DND-41 (cell line): Measurements from ENCODE around the gene ARSG.
A peak's percentile ranks its signal among the peaks of the same experiment; 100 is the strongest.

Experiments
- ATAC-seq: fragments of 200-7000 bp; cut with Tn5 transposase; 3 replicates; pipeline ENCODE4 v1.9.1; 2021; ENCODE audit warnings: low read depth; ENCODE audit not compliant: insufficient read depth
- DNase-seq: peaks from one replicate; pipeline ENCODE4 v3.0.0-alpha.2; 2020
- H2AFZ ChIP-seq: 2 replicates; pipeline ENCODE4 v1.6.0; 2012; ENCODE audit warnings: low read depth, low read length
- H3K27ac ChIP-seq: 2 replicates; pipeline ENCODE4 v1.5.1; 2012; ENCODE audit warnings: low read length, inconsistent platforms
- H3K27me3 ChIP-seq: fragments of 200-600 bp; sonication (generic); 2 replicates; pipeline ENCODE4 v1.6.0; 2012; ENCODE audit warnings: low read length, mild to moderate bottlenecking, inconsistent platforms; ENCODE audit not compliant: insufficient read depth, poor library complexity
- H3K36me3 ChIP-seq: 2 replicates; pipeline ENCODE4 v1.5.1; 2012; ENCODE audit warnings: low read length, inconsistent platforms; ENCODE audit not compliant: insufficient read depth
- H3K4me1 ChIP-seq: 2 replicates; pipeline ENCODE4 v1.5.1; 2012; ENCODE audit warnings: mild to moderate bottlenecking, low read length; ENCODE audit not compliant: insufficient read depth
- H3K4me2 ChIP-seq: 2 replicates; pipeline ENCODE4 v1.6.0; 2012; ENCODE audit warnings: mild to moderate bottlenecking, moderate library complexity, low read length, inconsistent platforms; ENCODE audit not compliant: insufficient read depth
- H3K4me3 ChIP-seq, 2 experiments: fragments of 200-600 bp in 1 of 2; shearing (Covaris generic) in 1 of 2; 2 replicates each; pipeline ENCODE4 v1.5.1; 2012 to 2016; ENCODE audit warnings: inconsistent platforms in 2 of 2, low read length in 2 of 2, mild to moderate bottlenecking in 2 of 2, low read depth in 1 of 2, moderate library complexity in 1 of 2
- H3K79me2 ChIP-seq: 2 replicates; pipeline ENCODE4 v1.6.0; 2012; ENCODE audit warnings: low read length, inconsistent platforms; ENCODE audit not compliant: insufficient read depth
- H3K9ac ChIP-seq: 2 replicates; pipeline ENCODE4 v1.6.0; 2012; ENCODE audit warnings: low read depth, mild to moderate bottlenecking, inconsistent platforms, low read length, moderate library complexity
- H3K9me3 ChIP-seq: 2 replicates; pipeline ENCODE4 v1.5.1; 2012; ENCODE audit warnings: low read length, moderate library complexity, mild to moderate bottlenecking, inconsistent platforms; ENCODE audit not compliant: insufficient read depth, severe bottlenecking
- H4K20me1 ChIP-seq: 2 replicates; pipeline ENCODE4 v1.6.0; 2012; ENCODE audit warnings: low read length; ENCODE audit not compliant: insufficient read depth
- EZH2 ChIP-seq: IDR thresholded peaks from 3 replicates; pipeline ENCODE4 v1.6.1; 2012; ENCODE audit warnings: borderline replicate concordance, low read depth, mild to moderate bottlenecking, moderate library complexity, low read length, inconsistent platforms; ENCODE audit not compliant: severe bottlenecking
- TF ChIP-seq, protein P1 (sequence below): IDR thresholded peaks from 2 replicates; pipeline ENCODE4 v1.5.1; 2012; ENCODE audit warnings: borderline replicate concordance, low read length, moderate library complexity, mild to moderate bottlenecking; ENCODE audit not compliant: poor library complexity, severe bottlenecking; ENCODE audit errors: extremely low read depth

The ARSG gene

GRCh38 chr17:68456339-68457167 lies 165.3 kb downstream of the ARSG start:
- Histone ChIP-seq H3K79me2 (no peaks in the 10 kb centered on the region), H3K4me1 (peaks cover 46% of the 10 kb centered on the region), H4K20me1 (no peaks in the 10 kb centered on the region), H2AFZ (peak overlapping the region; percentile 79), H3K36me3 (no peaks in the 10 kb centered on the region), H3K9ac (peak overlapping the region; percentile 65), H3K4me3 (peak overlapping the region; percentile 39 to 78; a peak in 3 of 4 replicates), H3K27me3 (no peaks in the 10 kb centered on the region), H3K9me3 (no peaks in the 10 kb centered on the region), H3K27ac (peak overlapping the region; percentile 70; the same call in 1 of the 2 replicates), H3K4me2 (peak overlapping the region; percentile 98)
- DNase-seq (no peak), ATAC-seq (0 out of 3 replicates have a peak, but pooled peaks have one; percentile 0)
- TF ChIP-seq EZH2 = no peak
- TF ChIP-seq, protein P1, sequence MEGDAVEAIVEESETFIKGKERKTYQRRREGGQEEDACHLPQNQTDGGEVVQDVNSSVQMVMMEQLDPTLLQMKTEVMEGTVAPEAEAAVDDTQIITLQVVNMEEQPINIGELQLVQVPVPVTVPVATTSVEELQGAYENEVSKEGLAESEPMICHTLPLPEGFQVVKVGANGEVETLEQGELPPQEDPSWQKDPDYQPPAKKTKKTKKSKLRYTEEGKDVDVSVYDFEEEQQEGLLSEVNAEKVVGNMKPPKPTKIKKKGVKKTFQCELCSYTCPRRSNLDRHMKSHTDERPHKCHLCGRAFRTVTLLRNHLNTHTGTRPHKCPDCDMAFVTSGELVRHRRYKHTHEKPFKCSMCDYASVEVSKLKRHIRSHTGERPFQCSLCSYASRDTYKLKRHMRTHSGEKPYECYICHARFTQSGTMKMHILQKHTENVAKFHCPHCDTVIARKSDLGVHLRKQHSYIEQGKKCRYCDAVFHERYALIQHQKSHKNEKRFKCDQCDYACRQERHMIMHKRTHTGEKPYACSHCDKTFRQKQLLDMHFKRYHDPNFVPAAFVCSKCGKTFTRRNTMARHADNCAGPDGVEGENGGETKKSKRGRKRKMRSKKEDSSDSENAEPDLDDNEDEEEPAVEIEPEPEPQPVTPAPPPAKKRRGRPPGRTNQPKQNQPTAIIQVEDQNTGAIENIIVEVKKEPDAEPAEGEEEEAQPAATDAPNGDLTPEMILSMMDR = no peak

DNA sequence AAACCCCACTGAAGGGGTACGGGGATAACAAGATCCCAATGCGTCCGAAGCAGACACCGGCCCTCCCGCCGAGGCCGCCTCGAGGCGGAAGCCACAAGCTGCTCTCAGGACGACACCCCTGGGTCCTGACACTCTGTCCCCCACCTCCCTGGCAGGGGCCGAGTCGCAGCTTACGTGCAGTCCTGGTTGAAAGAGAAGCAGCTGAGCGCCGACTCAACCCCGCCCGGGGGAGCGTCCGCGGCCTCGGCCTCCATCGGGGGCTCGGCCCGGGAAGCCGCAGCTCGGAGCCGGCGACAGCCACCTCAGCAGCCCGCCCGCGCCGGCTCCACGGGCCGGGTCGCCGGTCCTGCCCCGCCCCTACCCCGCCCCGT lies 165.9 kb downstream of the ARSG start, which contains the start of gene WIPI1:
TSS of gene WIPI1 (minus strand) at position 329 of the 371 bp plus-strand sequence. CDS start at position 254, 75 bp downstream.
- H4K20me1 ChIP-seq = no peaks in the 10 kb centered on the region
- ATAC-seq = peak; percentile 52
- H3K4me2 ChIP-seq = peak within 1 kb of the TSS; percentile 98
- H3K27me3 ChIP-seq = no peaks in the 10 kb centered on the region
- H2AFZ ChIP-seq = peak within 1 kb of the TSS; percentile 79
- peak within 1 kb of the TSS; percentile 70 for H3K27ac ChIP-seq
- H3K79me2 ChIP-seq = no peaks in the 10 kb centered on the region
- DNase-seq = no peak
- no peaks in the 10 kb centered on the region for H3K36me3 ChIP-seq
- peak within 1 kb of the TSS; percentile 65 for H3K9ac ChIP-seq
- H3K4me1 ChIP-seq = peaks cover 52% of the 10 kb centered on the region
- no peaks in the 10 kb centered on the region for H3K9me3 ChIP-seq
- peak within 1 kb of the TSS; percentile 39 to 78; a peak in 3 of 4 replicates for H3K4me3 ChIP-seq
- TF ChIP-seq EZH2 = no peak
- TF ChIP-seq, protein P1 = no peak

DNA sequence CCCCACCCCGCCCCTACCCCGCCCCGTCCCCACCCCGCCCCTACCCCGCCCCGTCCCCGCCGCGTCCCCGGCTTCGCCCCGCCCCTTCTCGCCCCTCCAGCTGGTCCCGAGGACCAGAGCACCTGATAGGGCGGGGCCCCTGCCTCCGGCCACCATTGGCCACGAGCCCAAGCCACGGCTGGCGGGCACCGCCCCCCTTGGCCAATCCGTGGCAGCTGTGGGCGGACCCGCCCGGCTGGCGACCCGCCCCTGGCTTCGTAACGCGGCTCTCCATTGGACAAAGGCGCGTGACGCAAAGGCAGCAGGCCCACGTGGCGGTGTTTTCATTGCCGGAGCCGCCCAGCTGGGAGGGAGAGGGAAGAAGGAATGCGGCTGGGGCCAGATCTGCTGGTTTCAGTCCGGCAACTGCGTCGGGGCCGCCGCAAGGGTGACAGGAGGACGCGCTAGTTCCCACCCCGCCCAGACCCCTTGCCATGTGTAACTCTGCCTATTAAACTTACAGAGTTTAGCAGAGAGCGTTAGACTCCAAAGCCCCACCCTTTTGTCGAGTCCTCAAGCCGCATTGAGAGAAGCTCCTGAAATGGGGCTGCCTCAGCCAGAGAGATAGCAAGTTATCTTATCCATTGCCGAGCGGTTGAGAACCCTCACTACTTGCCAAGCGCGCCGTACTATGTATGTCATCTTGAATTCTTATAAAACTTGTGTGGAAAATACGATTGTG lies 166.4 kb downstream of the ARSG start:
- Histone ChIP-seq H3K9ac (peak overlapping the region; percentile 25), H3K4me2 (peak overlapping the region; percentile 98), H3K36me3 (no peaks in the 10 kb centered on the region), H3K9me3 (no peaks in the 10 kb centered on the region), H3K4me3 (peak overlapping the region; percentile 20 to 60; a peak in 3 of 4 replicates), H4K20me1 (no peaks in the 10 kb centered on the region), H3K4me1 (peaks cover 58% of the 10 kb centered on the region), H3K27me3 (no peaks in the 10 kb centered on the region), H3K27ac (0 out of 2 replicates have a peak overlapping the region, but pooled peaks have one; percentile 14), H2AFZ (peak overlapping the region; percentile 66), H3K79me2 (no peaks in the 10 kb centered on the region)
- TF ChIP-seq EZH2 = no peak
- TF ChIP-seq, protein P1 = no peak
- ATAC-seq (peak; percentile 85), DNase-seq (peak; percentile 99)
